ENCODE data around the gene CRYBA2. TPM values are rescaled to one million over a fixed set of nuclear protein-coding genes. Genes with fewer than 3 reads are reported as not detected.
A peak's percentile ranks its signal among the peaks of the same experiment; 100 is the strongest.

CRYBA2 gene
- polyA plus RNA-seq, 1 experiment, result 0.26 TPM

DNA sequence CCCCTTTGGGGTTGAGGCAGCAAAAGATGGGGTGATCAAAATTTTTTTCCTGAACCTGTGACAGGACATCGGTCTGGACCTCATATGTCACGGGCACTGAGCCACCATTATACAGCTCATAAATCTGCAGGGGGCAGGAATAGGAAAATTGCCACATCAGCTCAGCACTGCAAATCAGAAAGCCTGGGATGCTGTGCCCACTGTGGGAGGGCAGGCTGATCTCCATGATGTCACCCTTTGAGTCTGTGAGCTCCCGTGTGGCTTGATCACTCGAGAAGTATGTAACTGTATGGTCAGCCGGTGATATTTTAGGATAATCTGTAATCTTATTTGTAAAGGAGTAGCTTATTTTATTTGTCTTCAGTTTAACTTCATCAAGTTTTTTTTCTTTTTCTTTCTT lies 17.7 kb upstream of the CRYBA2 start:
- ChIA-PET CTCF (interaction anchor here (0.8 to 2.3 kb wide), 5 partner anchors 9 to 31 kb away, joined by 3 to 8 read pairs (median 4); no protein-coding TSS in a partner anchor), POLR2A (no interaction called here)
- TF ChIP-seq, protein P1, sequence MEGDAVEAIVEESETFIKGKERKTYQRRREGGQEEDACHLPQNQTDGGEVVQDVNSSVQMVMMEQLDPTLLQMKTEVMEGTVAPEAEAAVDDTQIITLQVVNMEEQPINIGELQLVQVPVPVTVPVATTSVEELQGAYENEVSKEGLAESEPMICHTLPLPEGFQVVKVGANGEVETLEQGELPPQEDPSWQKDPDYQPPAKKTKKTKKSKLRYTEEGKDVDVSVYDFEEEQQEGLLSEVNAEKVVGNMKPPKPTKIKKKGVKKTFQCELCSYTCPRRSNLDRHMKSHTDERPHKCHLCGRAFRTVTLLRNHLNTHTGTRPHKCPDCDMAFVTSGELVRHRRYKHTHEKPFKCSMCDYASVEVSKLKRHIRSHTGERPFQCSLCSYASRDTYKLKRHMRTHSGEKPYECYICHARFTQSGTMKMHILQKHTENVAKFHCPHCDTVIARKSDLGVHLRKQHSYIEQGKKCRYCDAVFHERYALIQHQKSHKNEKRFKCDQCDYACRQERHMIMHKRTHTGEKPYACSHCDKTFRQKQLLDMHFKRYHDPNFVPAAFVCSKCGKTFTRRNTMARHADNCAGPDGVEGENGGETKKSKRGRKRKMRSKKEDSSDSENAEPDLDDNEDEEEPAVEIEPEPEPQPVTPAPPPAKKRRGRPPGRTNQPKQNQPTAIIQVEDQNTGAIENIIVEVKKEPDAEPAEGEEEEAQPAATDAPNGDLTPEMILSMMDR (IDR thresholded peaks at IDR 0.05; ENCODE audit: insufficient read depth, low read depth, low read length), result no peak
- DNase-seq (ENCODE audit: low read depth), result no peak
- Histone ChIP-seq H3K36me3 (ENCODE audit: control insufficient read depth, insufficient read depth, low read length) (no peaks in the 10 kb centered on the region), H3K4me3 (ENCODE audit: low read depth, low read length) (no peak overlapping the region), H3K27me3 (ENCODE audit: control insufficient read depth, insufficient read depth, low read length) (peaks cover 11% of the 10 kb centered on the region)

DNA sequence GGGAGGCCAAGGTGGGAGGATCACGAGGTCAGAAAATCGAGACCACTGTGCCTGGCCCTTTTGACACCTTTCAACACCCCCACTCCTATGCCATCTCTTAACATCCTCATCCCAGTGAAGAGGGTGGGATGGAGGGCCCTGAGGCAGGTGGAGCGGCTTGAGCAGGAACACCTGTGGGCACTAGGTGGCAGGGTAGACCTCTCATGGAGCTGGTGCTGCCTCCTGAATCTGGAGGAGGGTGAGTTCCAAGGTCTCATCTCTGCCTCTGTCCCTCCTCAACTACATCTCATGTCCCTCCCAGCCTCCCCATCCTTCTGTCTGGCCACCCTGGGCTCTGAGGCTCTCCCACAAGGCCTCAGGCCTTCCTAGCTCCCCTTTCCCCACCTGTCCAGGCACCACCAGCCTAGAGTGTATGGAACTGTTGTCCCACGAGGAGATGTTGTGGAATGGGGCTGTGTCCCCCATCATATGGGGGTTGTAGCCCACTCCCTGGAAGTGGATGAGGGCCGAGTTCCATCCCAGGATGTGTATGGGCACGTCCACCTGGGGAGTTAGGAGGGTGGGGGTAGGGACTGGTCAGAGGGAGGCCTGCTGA lies 17.0 kb upstream of the CRYBA2 start:
- no peak overlapping the region for H3K4me3 ChIP-seq (ENCODE audit: low read depth, low read length)
- TF ChIP-seq, protein P1 (IDR thresholded peaks at IDR 0.05; ENCODE audit: insufficient read depth, low read depth, low read length), result peak; percentile 36
- H3K36me3 ChIP-seq (ENCODE audit: control insufficient read depth, insufficient read depth, low read length), result no peaks in the 10 kb centered on the region
- DNase-seq (ENCODE audit: low read depth), result no peak
- ChIA-PET POLR2A (no interaction called here), CTCF (interaction anchor here (0.8 to 2.3 kb wide), 4 partner anchors 8 to 30 kb away, joined by 3 to 8 read pairs (median 4); no protein-coding TSS in a partner anchor)
- H3K27me3 ChIP-seq (ENCODE audit: control insufficient read depth, insufficient read depth, low read length), result peaks cover 12% of the 10 kb centered on the region

DNA sequence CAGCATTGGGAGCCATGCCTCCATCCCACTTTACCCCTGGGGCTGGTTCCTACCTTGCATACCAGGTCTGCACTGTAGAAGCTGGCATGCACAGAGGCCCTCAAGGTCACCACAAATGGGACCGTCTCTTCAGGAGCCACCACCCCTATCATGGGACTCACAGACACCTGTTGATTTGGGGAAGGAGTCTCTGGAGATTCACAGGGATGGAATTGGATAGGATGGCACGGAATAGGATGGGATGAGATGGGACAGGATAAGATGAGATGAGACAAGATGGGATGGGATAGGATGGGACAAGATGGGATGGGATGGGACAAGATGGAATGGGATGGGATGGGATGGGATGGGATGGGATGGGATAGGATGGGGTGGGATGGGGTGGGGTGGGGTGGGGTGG lies 16.1 kb upstream of the CRYBA2 start:
- peaks cover 15% of the 10 kb centered on the region for H3K27me3 ChIP-seq (ENCODE audit: control insufficient read depth, insufficient read depth, low read length)
- ChIA-PET POLR2A (no interaction called here), CTCF (interaction anchor here (1.0 to 2.1 kb wide), 3 partner anchors 12 to 29 kb away, joined by 3 to 6 read pairs (median 6); no protein-coding TSS in a partner anchor)
- no peaks in the 10 kb centered on the region for H3K36me3 ChIP-seq (ENCODE audit: control insufficient read depth, insufficient read depth, low read length)
- DNase-seq (ENCODE audit: low read depth), result no peak
- no peak overlapping the region for H3K4me3 ChIP-seq (ENCODE audit: low read depth, low read length)
- TF ChIP-seq, protein P1 (IDR thresholded peaks at IDR 0.05; ENCODE audit: insufficient read depth, low read depth, low read length), result no peak

DNA sequence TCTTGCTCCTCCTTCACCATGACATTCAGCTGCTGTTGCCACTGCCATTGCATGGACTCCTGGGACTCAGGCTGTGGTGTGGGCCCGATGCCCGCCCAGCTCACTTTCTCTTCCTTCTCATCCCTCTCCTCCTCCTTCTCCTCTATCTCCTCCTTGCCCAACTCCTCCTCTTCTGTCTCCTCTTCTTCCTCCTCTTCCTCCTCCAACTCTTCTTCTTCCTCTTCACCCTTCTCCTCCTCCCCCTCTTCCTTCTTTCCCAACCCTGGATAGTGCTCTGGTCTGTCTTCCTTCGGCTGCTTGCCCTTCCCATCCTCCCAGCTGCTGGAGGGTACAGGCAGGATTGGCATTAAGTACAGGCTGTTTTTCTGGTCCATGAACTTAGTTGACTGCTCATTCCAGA lies 10.8 kb upstream of the CRYBA2 start:
- no peak for DNase-seq (ENCODE audit: low read depth)
- ChIA-PET POLR2A (no interaction called here), CTCF (interaction anchor here (1.4 to 2.9 kb wide), 4 partner anchors 9 to 26 kb away, joined by 4 to 11 read pairs (median 6); no protein-coding TSS in a partner anchor)
- H3K36me3 ChIP-seq (ENCODE audit: control insufficient read depth, insufficient read depth, low read length), result no peaks in the 10 kb centered on the region
- H3K27me3 ChIP-seq (ENCODE audit: control insufficient read depth, insufficient read depth, low read length), result peaks cover 55% of the 10 kb centered on the region
- H3K4me3 ChIP-seq (ENCODE audit: low read depth, low read length), result no peak overlapping the region
- TF ChIP-seq, protein P1 (IDR thresholded peaks at IDR 0.05; ENCODE audit: insufficient read depth, low read depth, low read length), result no peak

DNA sequence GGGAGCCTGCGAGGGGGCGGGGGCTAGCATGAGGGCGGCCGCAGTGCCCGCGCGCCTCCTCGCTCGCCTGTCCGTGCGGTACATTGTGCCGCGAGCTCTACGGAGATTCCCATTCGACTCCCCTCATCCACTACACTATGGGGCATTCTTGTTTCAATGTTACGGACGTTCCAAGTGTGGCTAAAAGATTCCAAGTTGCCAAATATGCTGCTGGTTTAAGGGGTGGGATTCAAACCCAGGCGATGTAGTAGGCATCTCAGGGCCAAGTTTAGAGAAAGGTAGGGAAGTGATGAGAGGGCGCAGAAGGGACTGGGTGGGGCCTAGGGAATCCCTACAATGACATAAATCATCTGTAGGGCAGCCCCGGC lies 10.0 kb upstream of the CRYBA2 start:
- no peaks in the 10 kb centered on the region for H3K36me3 ChIP-seq (ENCODE audit: control insufficient read depth, insufficient read depth, low read length)
- CTCF ChIA-PET, result interaction anchor here (1.4 to 2.9 kb wide), 4 partner anchors 8 to 23 kb away, joined by 3 to 11 read pairs (median 5); no protein-coding TSS in a partner anchor
- no peak overlapping the region for H3K4me3 ChIP-seq (ENCODE audit: low read depth, low read length)
- TF ChIP-seq, protein P1 (IDR thresholded peaks at IDR 0.05; ENCODE audit: insufficient read depth, low read depth, low read length), result no peak; the same call in 1 of the 2 replicates
- no peak for DNase-seq (ENCODE audit: low read depth)
- peaks cover 55% of the 10 kb centered on the region for H3K27me3 ChIP-seq (ENCODE audit: control insufficient read depth, insufficient read depth, low read length)
- POLR2A ChIA-PET, result no interaction called here
